Liver (tissue), 3 donors: Measurements from ENCODE around the gene NCBP1.

Source experiments
- GABPA ChIP-seq, 2 donors: IDR thresholded peaks in 1 of 2; conservative IDR thresholded peaks in 1 of 2; 2 replicates each; pipeline ENCODE4 v1.6.1; 2016; ENCODE audit warnings: antibody characterized with exemption in 2 of 2, mild to moderate bottlenecking in 1 of 2, moderate library complexity in 1 of 2
- TAF1 ChIP-seq: conservative IDR thresholded peaks from 2 replicates; pipeline ENCODE4 v1.6.1; 2016; ENCODE audit warnings: antibody characterized with exemption, mild to moderate bottlenecking
- TF ChIP-seq, protein P1 (sequence below): IDR thresholded peaks from 2 replicates; pipeline ENCODE4 v1.6.1; 2016; ENCODE audit warnings: antibody characterized with exemption, mild to moderate bottlenecking
- TF ChIP-seq, protein P2 (sequence below): fragments of 150-350 bp; IDR thresholded peaks from 2 replicates; pipeline ENCODE4 v1.5.1; 2017; ENCODE audit warnings: improper control_type of control experiment, low read depth, low read length; ENCODE audit not compliant: missing input control
- donor health status: healthy.
- donor health status: healthy.

DNA sequence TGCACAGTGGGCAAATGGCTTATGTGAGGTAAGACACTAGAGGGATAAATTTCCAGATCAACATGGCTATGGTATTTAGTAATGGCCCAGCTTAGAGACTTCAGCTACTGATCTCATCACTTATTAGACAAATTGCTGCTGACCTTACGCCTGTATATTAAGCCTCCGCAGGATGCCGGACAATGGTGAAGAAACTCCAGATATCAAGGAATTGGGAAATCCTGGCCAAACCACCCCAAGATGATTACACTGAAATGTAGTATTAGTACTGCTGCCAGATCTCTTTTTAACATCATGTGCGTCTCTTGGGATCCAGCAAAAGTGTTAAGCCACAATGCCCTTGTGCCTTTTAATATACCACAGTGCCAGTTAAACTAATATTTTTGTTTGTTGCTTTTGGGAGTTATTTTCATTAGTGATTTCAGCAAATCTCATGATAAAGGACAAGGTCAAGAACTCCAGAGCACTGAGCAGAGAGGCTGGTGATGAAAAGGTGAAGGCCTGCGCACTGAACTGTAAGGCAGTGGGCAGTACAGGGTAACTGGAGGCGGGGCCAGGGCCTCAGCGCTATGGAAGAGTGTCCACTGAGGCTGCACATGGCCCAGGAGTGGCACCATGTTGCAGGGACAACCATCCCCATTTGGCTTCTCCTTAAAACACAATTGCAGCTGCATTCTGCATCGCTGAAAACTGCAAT is 32.9 kb upstream of the NCBP1 start:
- TF ChIP-seq TAF1: no peak
- TF ChIP-seq, protein P1, sequence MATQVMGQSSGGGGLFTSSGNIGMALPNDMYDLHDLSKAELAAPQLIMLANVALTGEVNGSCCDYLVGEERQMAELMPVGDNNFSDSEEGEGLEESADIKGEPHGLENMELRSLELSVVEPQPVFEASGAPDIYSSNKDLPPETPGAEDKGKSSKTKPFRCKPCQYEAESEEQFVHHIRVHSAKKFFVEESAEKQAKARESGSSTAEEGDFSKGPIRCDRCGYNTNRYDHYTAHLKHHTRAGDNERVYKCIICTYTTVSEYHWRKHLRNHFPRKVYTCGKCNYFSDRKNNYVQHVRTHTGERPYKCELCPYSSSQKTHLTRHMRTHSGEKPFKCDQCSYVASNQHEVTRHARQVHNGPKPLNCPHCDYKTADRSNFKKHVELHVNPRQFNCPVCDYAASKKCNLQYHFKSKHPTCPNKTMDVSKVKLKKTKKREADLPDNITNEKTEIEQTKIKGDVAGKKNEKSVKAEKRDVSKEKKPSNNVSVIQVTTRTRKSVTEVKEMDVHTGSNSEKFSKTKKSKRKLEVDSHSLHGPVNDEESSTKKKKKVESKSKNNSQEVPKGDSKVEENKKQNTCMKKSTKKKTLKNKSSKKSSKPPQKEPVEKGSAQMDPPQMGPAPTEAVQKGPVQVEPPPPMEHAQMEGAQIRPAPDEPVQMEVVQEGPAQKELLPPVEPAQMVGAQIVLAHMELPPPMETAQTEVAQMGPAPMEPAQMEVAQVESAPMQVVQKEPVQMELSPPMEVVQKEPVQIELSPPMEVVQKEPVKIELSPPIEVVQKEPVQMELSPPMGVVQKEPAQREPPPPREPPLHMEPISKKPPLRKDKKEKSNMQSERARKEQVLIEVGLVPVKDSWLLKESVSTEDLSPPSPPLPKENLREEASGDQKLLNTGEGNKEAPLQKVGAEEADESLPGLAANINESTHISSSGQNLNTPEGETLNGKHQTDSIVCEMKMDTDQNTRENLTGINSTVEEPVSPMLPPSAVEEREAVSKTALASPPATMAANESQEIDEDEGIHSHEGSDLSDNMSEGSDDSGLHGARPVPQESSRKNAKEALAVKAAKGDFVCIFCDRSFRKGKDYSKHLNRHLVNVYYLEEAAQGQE: no peak
- TF ChIP-seq, protein P2, sequence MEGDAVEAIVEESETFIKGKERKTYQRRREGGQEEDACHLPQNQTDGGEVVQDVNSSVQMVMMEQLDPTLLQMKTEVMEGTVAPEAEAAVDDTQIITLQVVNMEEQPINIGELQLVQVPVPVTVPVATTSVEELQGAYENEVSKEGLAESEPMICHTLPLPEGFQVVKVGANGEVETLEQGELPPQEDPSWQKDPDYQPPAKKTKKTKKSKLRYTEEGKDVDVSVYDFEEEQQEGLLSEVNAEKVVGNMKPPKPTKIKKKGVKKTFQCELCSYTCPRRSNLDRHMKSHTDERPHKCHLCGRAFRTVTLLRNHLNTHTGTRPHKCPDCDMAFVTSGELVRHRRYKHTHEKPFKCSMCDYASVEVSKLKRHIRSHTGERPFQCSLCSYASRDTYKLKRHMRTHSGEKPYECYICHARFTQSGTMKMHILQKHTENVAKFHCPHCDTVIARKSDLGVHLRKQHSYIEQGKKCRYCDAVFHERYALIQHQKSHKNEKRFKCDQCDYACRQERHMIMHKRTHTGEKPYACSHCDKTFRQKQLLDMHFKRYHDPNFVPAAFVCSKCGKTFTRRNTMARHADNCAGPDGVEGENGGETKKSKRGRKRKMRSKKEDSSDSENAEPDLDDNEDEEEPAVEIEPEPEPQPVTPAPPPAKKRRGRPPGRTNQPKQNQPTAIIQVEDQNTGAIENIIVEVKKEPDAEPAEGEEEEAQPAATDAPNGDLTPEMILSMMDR: no peak
- no peak for TF ChIP-seq GABPA (IDR thresholded peaks at IDR 0.05 in 1 of 2, conservative IDR thresholded peaks at IDR 0.05 in 1 of 2)
